ENCODE results near the gene CREB1.

DNA sequence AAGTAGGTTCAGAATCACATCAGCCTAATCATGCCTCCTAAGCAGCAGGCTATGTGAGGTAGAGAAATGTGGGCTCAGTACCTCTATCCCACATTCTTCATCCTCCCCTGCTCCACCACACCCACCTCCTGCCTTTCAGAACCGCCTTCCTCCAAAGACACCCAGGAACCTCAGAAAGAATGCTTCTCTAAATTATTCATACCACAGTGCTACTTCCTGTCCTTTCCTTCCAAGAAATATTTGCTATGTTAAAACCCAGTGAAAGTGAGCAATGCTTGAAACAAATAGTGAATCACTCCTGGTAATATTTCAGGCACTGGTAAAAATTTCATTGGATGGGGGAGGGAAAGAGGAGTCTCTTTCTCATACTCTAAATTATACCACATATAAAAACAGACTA is 24.0 kb upstream of the CREB1 start:
- TF ChIP-seq KAT8 (IDR thresholded peaks at IDR 0.05; ENCODE audit: low read depth) (no peak), E2F4 (CRISPR knock-in tag; IDR thresholded peaks at IDR 0.05; ENCODE audit: low read depth) (no peak), ZNF318 (IDR thresholded peaks at IDR 0.05; ENCODE audit: borderline replicate concordance in 1 of 2, low read depth in 1 of 2) (no peak), EP400 (IDR thresholded peaks at IDR 0.05) (no peak), BRF1 (IDR thresholded peaks at IDR 0.05; ENCODE audit: borderline replicate concordance, extremely low read depth, insufficient read length) (no peak), NBN (IDR thresholded peaks at IDR 0.05; ENCODE audit: low read depth) (no peak)
- TF ChIP-seq, protein P1, sequence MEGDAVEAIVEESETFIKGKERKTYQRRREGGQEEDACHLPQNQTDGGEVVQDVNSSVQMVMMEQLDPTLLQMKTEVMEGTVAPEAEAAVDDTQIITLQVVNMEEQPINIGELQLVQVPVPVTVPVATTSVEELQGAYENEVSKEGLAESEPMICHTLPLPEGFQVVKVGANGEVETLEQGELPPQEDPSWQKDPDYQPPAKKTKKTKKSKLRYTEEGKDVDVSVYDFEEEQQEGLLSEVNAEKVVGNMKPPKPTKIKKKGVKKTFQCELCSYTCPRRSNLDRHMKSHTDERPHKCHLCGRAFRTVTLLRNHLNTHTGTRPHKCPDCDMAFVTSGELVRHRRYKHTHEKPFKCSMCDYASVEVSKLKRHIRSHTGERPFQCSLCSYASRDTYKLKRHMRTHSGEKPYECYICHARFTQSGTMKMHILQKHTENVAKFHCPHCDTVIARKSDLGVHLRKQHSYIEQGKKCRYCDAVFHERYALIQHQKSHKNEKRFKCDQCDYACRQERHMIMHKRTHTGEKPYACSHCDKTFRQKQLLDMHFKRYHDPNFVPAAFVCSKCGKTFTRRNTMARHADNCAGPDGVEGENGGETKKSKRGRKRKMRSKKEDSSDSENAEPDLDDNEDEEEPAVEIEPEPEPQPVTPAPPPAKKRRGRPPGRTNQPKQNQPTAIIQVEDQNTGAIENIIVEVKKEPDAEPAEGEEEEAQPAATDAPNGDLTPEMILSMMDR (IDR thresholded peaks at IDR 0.05 in 2 of 3, conservative IDR thresholded peaks at IDR 0.05 in 1 of 3; ENCODE audit: insufficient read depth in 2 of 3, low read depth in 1 of 3, low read length in 3 of 3), result no peak
- TF ChIP-seq, protein P2, sequence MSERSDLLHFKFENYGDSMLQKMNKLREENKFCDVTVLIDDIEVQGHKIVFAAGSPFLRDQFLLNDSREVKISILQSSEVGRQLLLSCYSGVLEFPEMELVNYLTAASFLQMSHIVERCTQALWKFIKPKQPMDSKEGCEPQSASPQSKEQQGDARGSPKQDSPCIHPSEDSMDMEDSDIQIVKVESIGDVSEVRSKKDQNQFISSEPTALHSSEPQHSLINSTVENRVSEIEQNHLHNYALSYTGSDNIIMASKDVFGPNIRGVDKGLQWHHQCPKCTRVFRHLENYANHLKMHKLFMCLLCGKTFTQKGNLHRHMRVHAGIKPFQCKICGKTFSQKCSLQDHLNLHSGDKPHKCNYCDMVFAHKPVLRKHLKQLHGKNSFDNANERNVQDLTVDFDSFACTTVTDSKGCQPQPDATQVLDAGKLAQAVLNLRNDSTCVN (CRISPR knock-in tag; IDR thresholded peaks at IDR 0.05), result no peak

All from K562 (cell line).